C4-2B (cell line): ENCODE results near the gene PELI1.

Source experiments
- CTCF ChIP-seq: fragments of 450-650 bp; conservative IDR thresholded peaks from 2 replicates; pipeline ENCODE4 v1.5.1; 2017; ENCODE audit warnings: mild to moderate bottlenecking
- ZFX ChIP-seq: fragments of 450-650 bp; IDR thresholded peaks from 2 replicates; pipeline ENCODE4 v1.6.1; 2017

- peak; percentile 74 for TF ChIP-seq CTCF
- no peak for TF ChIP-seq ZFX
Observed at GRCh38 chr2:64049633-64050220, 94.5 kb downstream of the PELI1 start.
